ENCODE results near the gene RXFP1.

Gene RXFP1

GRCh38 chr4:158581161-158581560, 59.5 kb downstream of the RXFP1 start:
- no peak overlapping the region for H3K27ac Mint-ChIP-seq
- H3K9me3 Mint-ChIP-seq (ENCODE audit: low read depth), result no peaks in the 10 kb centered on the region
- no peaks in the 10 kb centered on the region for H3K4me1 Mint-ChIP-seq (ENCODE audit: low read depth)
- H3K36me3 Mint-ChIP-seq, result no peaks in the 10 kb centered on the region
- peaks cover 2% of the 10 kb centered on the region for H3K27me3 Mint-ChIP-seq
- no peak overlapping the region for H3K4me3 Mint-ChIP-seq

- no peaks in the 10 kb centered on the region for H3K36me3 Mint-ChIP-seq
- H3K27ac Mint-ChIP-seq, result no peak overlapping the region
- no peaks in the 10 kb centered on the region for H3K4me1 Mint-ChIP-seq (ENCODE audit: low read depth)
- no peaks in the 10 kb centered on the region for H3K9me3 Mint-ChIP-seq (ENCODE audit: low read depth)
- peaks cover 8% of the 10 kb centered on the region for H3K27me3 Mint-ChIP-seq
- no peak overlapping the region for H3K4me3 Mint-ChIP-seq
Measured at GRCh38 chr4:158586881-158587280, 65.2 kb downstream of the RXFP1 start.

GRCh38 chr4:158588285-158588684, 66.6 kb downstream of the RXFP1 start:
- H3K4me3 Mint-ChIP-seq, result no peak overlapping the region
- no peaks in the 10 kb centered on the region for H3K9me3 Mint-ChIP-seq (ENCODE audit: low read depth)
- H3K4me1 Mint-ChIP-seq (ENCODE audit: low read depth), result no peaks in the 10 kb centered on the region
- no peak overlapping the region for H3K27ac Mint-ChIP-seq
- H3K27me3 Mint-ChIP-seq, result peaks cover 8% of the 10 kb centered on the region
- H3K36me3 Mint-ChIP-seq, result no peaks in the 10 kb centered on the region

- H3K27me3 Mint-ChIP-seq, result peaks cover 7% of the 10 kb centered on the region
- H3K9me3 Mint-ChIP-seq (ENCODE audit: low read depth), result no peaks in the 10 kb centered on the region
- H3K4me1 Mint-ChIP-seq (ENCODE audit: low read depth), result no peaks in the 10 kb centered on the region
- H3K36me3 Mint-ChIP-seq, result no peaks in the 10 kb centered on the region
- H3K4me3 Mint-ChIP-seq, result no peak overlapping the region
- no peak overlapping the region for H3K27ac Mint-ChIP-seq
Measured at GRCh38 chr4:158588777-158589176, 67.1 kb downstream of the RXFP1 start.

DNA sequence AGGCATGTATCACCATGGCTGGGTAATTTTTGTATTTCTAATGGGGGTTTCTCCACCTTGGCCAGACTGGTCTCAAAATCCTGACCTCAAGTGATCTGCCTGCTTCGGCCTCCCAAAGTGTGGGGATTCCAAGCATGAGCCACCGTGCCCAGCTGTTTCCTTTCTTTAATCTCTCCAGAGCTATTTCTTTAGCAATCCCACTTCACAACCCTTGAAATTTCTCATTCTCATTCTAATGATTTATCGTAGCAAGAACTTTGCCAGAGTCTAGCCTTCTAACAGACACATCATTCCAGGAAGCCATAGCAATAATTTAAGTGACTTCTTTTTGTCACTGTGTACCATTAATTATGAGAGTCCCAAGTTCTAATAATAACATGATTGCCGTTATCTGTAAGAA, 68.6 kb downstream of the RXFP1 start:
- Mint-ChIP-seq H3K9me3 (ENCODE audit: low read depth) (no peaks in the 10 kb centered on the region), H3K27ac (no peak overlapping the region), H3K27me3 (peaks cover 6% of the 10 kb centered on the region), H3K4me3 (no peak overlapping the region), H3K4me1 (ENCODE audit: low read depth) (no peaks in the 10 kb centered on the region), H3K36me3 (no peaks in the 10 kb centered on the region)

GRCh38 chr4:158590824-158591223, 69.1 kb downstream of the RXFP1 start:
- no peaks in the 10 kb centered on the region for H3K36me3 Mint-ChIP-seq
- H3K27me3 Mint-ChIP-seq, result peaks cover 7% of the 10 kb centered on the region
- no peak overlapping the region for H3K4me3 Mint-ChIP-seq
- H3K27ac Mint-ChIP-seq, result no peak overlapping the region
- no peaks in the 10 kb centered on the region for H3K9me3 Mint-ChIP-seq (ENCODE audit: low read depth)
- H3K4me1 Mint-ChIP-seq (ENCODE audit: low read depth), result no peaks in the 10 kb centered on the region

GRCh38 chr4:158597879-158598596, 76.4 kb downstream of the RXFP1 start:
- Mint-ChIP-seq H3K36me3 (no peaks in the 10 kb centered on the region), H3K9me3 (ENCODE audit: low read depth) (no peaks in the 10 kb centered on the region), H3K4me1 (ENCODE audit: low read depth) (no peaks in the 10 kb centered on the region), H3K4me3 (no peak overlapping the region), H3K27me3 (peaks cover 11% of the 10 kb centered on the region), H3K27ac (no peak overlapping the region)

DNA sequence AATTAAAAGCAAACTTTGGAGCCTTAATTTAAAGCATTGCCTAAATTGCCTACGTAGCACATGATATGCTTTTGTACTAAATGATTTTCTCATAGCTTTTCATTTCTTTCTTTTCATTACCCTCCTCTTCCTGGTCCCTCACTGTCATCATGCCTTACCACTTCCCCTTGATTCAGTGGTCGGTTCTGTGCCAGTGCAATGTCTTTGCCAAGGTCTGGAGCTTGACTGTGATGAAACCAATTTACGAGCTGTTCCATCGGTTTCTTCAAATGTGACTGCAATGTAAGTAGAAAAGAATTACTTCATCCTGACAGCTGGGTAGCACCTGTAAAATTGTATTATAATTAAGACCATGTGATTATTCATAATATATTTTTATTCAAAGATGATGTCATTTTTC, 77.5 kb downstream of the RXFP1 start:
- no peaks in the 10 kb centered on the region for H3K36me3 Mint-ChIP-seq
- no peak overlapping the region for H3K27ac Mint-ChIP-seq
- no peaks in the 10 kb centered on the region for H3K9me3 Mint-ChIP-seq (ENCODE audit: low read depth)
- no peak overlapping the region for H3K4me3 Mint-ChIP-seq
- no peaks in the 10 kb centered on the region for H3K4me1 Mint-ChIP-seq (ENCODE audit: low read depth)
- peaks cover 11% of the 10 kb centered on the region for H3K27me3 Mint-ChIP-seq

DNA sequence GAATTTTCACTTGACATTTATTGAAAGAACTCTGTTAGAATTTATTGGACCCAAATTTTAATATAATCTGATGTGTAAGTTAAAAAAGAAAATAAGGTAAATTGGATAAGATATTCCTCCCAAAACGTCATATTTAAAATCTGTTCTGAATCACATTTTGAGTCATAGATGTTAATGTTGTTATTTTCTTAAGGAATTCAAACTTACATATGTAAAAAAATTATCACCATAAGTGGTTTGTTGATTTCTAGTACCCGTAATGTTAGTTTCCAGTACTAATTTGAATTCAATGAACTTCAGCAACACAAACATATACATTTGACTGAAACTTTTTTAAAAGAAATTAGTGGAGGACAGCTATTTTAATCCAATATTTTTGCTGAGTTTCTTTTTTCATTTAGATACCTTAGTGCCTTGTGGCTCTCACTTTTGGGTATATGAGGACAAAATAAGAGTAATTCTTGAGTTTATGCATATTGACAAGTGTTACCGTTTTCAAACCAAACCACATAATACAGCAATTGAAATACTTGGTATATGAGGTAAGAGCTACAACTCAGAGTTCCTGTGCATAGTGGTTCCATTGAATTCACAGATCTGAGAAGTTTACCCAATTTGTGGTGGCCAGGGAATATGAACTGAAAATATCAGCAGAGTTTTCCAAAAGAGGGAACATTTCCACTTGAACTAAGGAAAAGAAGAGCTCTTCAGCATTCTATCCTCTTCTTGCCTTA, 78.2 kb downstream of the RXFP1 start:
- no peak overlapping the region for H3K4me3 Mint-ChIP-seq

DNA sequence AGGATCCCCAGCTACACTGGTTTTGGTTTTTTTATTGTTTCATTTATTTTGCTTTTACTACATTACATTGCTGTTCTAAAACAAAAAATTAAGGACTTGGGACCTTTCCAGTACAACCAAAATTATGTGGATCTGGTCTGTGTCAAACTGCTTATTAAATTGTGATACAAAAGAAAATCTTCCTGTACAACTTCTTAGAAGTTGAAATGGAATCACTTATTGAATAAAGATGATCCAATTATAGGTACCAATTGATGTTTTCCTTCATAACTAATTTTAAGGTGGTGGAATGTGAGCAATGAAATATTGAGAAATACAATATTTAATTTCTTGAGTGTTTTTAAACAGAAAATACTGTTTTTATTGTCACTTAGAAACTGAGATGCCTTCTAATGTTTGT, 82.7 kb downstream of the RXFP1 start:
- Mint-ChIP-seq H3K27me3 (peaks cover 8% of the 10 kb centered on the region), H3K9me3 (ENCODE audit: low read depth) (no peaks in the 10 kb centered on the region), H3K36me3 (no peaks in the 10 kb centered on the region), H3K4me3 (no peak overlapping the region), H3K27ac (no peak overlapping the region), H3K4me1 (ENCODE audit: low read depth) (no peaks in the 10 kb centered on the region)

More for the DNA sequence above, 78.2 kb downstream of the RXFP1 start:
- Mint-ChIP-seq H3K4me1 (ENCODE audit: low read depth) (no peaks in the 10 kb centered on the region), H3K27me3 (peaks cover 12% of the 10 kb centered on the region), H3K9me3 (ENCODE audit: low read depth) (no peaks in the 10 kb centered on the region), H3K36me3 (no peaks in the 10 kb centered on the region), H3K27ac (no peak overlapping the region)

GRCh38 chr4:158605393-158605792, 83.7 kb downstream of the RXFP1 start:
- Mint-ChIP-seq H3K4me3 (no peak overlapping the region), H3K36me3 (no peaks in the 10 kb centered on the region), H3K4me1 (ENCODE audit: low read depth) (no peaks in the 10 kb centered on the region), H3K9me3 (ENCODE audit: low read depth) (no peaks in the 10 kb centered on the region), H3K27ac (no peak overlapping the region), H3K27me3 (peaks cover 12% of the 10 kb centered on the region)

DNA sequence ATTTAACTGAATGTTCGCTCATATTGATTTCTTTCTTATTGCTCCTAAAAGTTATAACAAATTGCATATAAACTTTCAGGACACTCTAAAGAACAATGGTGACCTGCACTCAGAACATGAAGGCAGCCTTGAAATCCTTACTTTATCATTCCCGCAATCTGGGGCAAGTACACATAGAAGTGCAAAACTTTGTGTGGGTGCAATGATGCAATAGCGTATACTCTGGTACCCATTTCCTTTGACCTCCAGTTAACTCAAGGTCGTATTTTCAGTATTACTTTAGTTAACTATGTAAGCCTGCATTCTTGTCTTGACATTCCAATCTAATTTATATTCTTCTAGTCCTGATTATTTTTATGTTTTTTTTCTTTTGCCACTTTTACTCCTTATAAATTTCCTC, 85.3 kb downstream of the RXFP1 start:
- Mint-ChIP-seq H3K4me1 (ENCODE audit: low read depth) (no peaks in the 10 kb centered on the region), H3K27me3 (peaks cover 15% of the 10 kb centered on the region), H3K4me3 (no peak overlapping the region), H3K36me3 (no peaks in the 10 kb centered on the region), H3K27ac (no peak overlapping the region), H3K9me3 (ENCODE audit: low read depth) (no peaks in the 10 kb centered on the region)

DNA sequence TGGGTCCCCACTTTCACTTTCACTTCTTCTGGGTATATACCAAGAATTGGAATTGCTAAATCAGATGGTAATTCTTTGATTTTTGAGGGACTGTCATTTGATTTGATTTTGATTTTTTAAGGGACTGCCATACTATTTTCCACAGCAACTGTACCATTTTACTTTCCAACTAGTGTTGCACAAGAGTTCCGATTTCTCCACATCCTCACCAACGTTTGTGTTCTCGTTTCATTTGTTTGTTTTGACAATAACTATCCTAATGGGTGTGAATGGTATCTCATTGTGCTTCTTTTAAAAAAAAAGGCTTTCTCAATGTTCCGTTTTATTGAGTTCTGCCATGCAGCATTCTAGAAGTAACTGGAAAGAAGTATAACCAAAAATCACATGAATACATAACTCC, 87.4 kb downstream of the RXFP1 start:
- no peak overlapping the region for H3K4me3 Mint-ChIP-seq
- H3K4me1 Mint-ChIP-seq (ENCODE audit: low read depth), result no peaks in the 10 kb centered on the region
- H3K36me3 Mint-ChIP-seq, result no peaks in the 10 kb centered on the region
- no peaks in the 10 kb centered on the region for H3K9me3 Mint-ChIP-seq (ENCODE audit: low read depth)
- H3K27ac Mint-ChIP-seq, result no peak overlapping the region
- H3K27me3 Mint-ChIP-seq, result peaks cover 16% of the 10 kb centered on the region

DNA sequence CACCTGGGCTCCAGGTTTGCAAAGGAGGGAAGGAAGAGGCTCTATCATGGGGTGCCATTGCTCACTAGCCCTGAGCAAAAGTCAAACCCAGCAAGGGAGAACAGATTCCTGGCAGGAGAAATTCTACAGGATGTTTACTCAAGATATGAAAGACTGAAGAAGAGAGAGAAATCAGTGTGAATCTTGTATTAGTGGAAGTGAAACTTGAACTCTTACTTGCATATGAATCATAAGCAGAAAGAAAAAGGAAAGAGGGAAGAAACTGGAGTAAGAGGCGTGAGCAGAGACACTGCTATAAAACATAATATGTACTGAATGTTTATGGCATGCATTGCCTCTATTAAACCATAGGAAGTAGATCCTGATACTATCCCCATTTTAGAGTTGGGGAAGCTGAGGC, 89.1 kb downstream of the RXFP1 start:
- Mint-ChIP-seq H3K27me3 (peaks cover 20% of the 10 kb centered on the region), H3K27ac (no peak overlapping the region), H3K4me1 (ENCODE audit: low read depth) (no peaks in the 10 kb centered on the region), H3K9me3 (ENCODE audit: low read depth) (no peaks in the 10 kb centered on the region), H3K4me3 (no peak overlapping the region), H3K36me3 (no peaks in the 10 kb centered on the region)

DNA sequence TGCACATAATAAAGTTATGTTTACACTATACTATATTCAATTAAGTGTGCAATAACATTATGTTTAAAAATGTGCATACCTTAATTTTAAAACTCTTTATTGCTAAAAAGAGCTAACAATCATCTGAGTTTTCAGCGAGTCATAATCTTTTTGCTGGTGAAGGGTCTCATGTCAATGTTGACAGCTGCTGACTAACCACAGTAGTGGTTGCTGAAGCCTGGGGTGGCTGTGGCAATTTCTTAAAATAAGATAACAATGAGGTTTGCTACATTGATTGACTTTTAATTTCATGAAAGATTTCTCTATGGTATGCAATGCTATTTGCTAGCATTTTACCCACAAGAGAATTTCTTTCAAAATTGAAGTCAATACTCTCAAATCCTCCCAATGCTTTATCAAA, 91.4 kb downstream of the RXFP1 start:
- Mint-ChIP-seq H3K4me1 (ENCODE audit: low read depth) (no peaks in the 10 kb centered on the region), H3K9me3 (ENCODE audit: low read depth) (no peaks in the 10 kb centered on the region), H3K4me3 (no peak overlapping the region)

DNA sequence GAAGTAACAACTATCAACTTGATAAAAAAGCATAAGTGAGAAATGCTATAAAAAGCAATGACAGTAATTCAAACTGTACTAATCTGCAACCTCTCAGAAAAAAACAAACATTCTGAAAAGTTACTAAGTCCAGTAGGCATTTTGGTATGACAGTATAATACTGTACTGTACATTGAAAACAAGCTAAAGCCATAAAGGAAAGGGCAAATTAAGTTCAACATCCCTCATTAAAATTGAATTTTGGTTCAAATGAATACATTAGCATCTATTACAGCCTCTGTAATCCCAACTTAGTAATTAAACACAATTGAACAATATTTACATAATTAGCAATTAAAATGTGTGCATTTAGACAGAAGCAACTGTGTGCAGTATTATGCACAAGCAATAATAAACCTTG, 96.3 kb downstream of the RXFP1 start:
- Mint-ChIP-seq H3K9me3 (ENCODE audit: low read depth) (no peaks in the 10 kb centered on the region), H3K4me1 (ENCODE audit: low read depth) (no peaks in the 10 kb centered on the region), H3K36me3 (no peaks in the 10 kb centered on the region), H3K27ac (no peak overlapping the region), H3K27me3 (peaks cover 20% of the 10 kb centered on the region), H3K4me3 (no peak overlapping the region)

More for the DNA sequence above, 91.4 kb downstream of the RXFP1 start:
- Mint-ChIP-seq H3K36me3 (no peaks in the 10 kb centered on the region), H3K27ac (no peak overlapping the region), H3K27me3 (peaks cover 22% of the 10 kb centered on the region)

Data from activated naive CD8-positive, alpha-beta T cell (primary cell).